GM12878 (cell line): ENCODE measurements around the gene PPP1R12B. TPM values are rescaled to one million over a fixed set of nuclear protein-coding genes. Genes with fewer than 3 reads are reported as not detected.

ENCODE experiments used
- ASH2L ChIP-seq: fragments of 300-600, 200-600 bp; sonication (generic); IDR thresholded peaks from 2 replicates; pipeline ENCODE4 v1.6.1; 2017; ENCODE audit warnings: low read depth, mild to moderate bottlenecking, borderline replicate concordance
- ATF7 ChIP-seq: fragments of 450-650 bp; IDR thresholded peaks from 2 replicates; pipeline ENCODE4 v1.6.1; 2016; ENCODE audit warnings: low read depth, mild to moderate bottlenecking
- CBX5 ChIP-seq: sonication (generic); IDR thresholded peaks from 2 replicates; pipeline ENCODE4 v1.6.1; 2016; ENCODE audit warnings: low read depth, moderate library complexity, mild to moderate bottlenecking, inconsistent platforms
- CREB1 ChIP-seq: IDR thresholded peaks from 2 replicates; pipeline ENCODE4 v1.6.1; 2012; ENCODE audit warnings: low read depth, mild to moderate bottlenecking, inconsistent platforms
- EP300 ChIP-seq, 2 experiments: fragments of 150-350 bp in 1 of 2; IDR thresholded peaks; 2 replicates each; pipeline ENCODE4 v1.6.1; 2011 to 2012; ENCODE audit warnings: low read depth in 2 of 2, low read length in 2 of 2, borderline replicate concordance in 1 of 2, improper control_type of control experiment in 1 of 2, inconsistent platforms in 1 of 2; ENCODE audit not compliant: control insufficient read depth in 1 of 2
- FOXK2 ChIP-seq: fragments of 450-650 bp; IDR thresholded peaks from 2 replicates; pipeline ENCODE4 v1.6.1; 2017; ENCODE audit warnings: mild to moderate bottlenecking, moderate library complexity
- IKZF1 ChIP-seq: fragments of 450-650 bp; conservative IDR thresholded peaks from 2 replicates; pipeline ENCODE4 v1.6.1; 2017; ENCODE audit warnings: antibody characterized with exemption, mild to moderate bottlenecking
- KLF5 ChIP-seq: fragments of 450-650 bp; IDR thresholded peaks from 2 replicates; pipeline ENCODE4 v1.6.1; 2014; ENCODE audit warnings: mild to moderate bottlenecking; ENCODE audit not compliant: partially characterized antibody
- MYB ChIP-seq: fragments of 150-350 bp; IDR thresholded peaks from 2 replicates; pipeline ENCODE4 v1.6.1; 2014; ENCODE audit warnings: mild to moderate bottlenecking, low read depth, low read length, borderline replicate concordance
- NFIC ChIP-seq: IDR thresholded peaks from 2 replicates; pipeline ENCODE4 v1.6.1; 2012; ENCODE audit warnings: low read depth, mild to moderate bottlenecking, inconsistent platforms, low read length, moderate library complexity
- RCOR1 ChIP-seq: conservative IDR thresholded peaks from 2 replicates; pipeline ENCODE4 v1.6.1; 2012; ENCODE audit warnings: low read depth, low read length, improper control_type of control experiment
- RELA ChIP-seq: fragments of 450-650 bp; IDR thresholded peaks from 2 replicates; pipeline ENCODE4 v1.8.0; 2014; ENCODE audit warnings: borderline replicate concordance; ENCODE audit not compliant: partially characterized antibody
- RUNX3 ChIP-seq: IDR thresholded peaks from 2 replicates; pipeline ENCODE4 v1.6.1; 2012; ENCODE audit warnings: low read length, inconsistent platforms
- SKIL ChIP-seq: fragments of 450-650 bp; IDR thresholded peaks from 2 replicates; pipeline ENCODE4 v1.6.1; 2017; ENCODE audit warnings: mild to moderate bottlenecking, low read depth, inconsistent platforms; ENCODE audit not compliant: poor library complexity, severe bottlenecking
- TAF1 ChIP-seq: IDR thresholded peaks from 2 replicates; pipeline ENCODE4 v1.6.1; 2011; ENCODE audit warnings: mild to moderate bottlenecking, low read depth, low read length, borderline replicate concordance
- TARDBP ChIP-seq: IDR thresholded peaks from 2 replicates; pipeline ENCODE4 v1.6.1; 2016; ENCODE audit warnings: borderline replicate concordance
- TCF12 ChIP-seq: IDR thresholded peaks from 2 replicates; pipeline ENCODE4 v1.6.1; 2011; ENCODE audit warnings: low read depth, mild to moderate bottlenecking, low read length
- TCF7 ChIP-seq: IDR thresholded peaks from 2 replicates; pipeline ENCODE4 v1.6.1; 2014; ENCODE audit warnings: antibody characterized with exemption, borderline replicate concordance
- ZBED1 ChIP-seq: IDR thresholded peaks from 2 replicates; pipeline ENCODE4 v1.6.1; 2016; ENCODE audit warnings: borderline replicate concordance
- ZNF687 ChIP-seq: fragments of 450-650 bp; IDR thresholded peaks from 2 replicates; pipeline ENCODE4 v1.6.1; 2017; ENCODE audit warnings: mild to moderate bottlenecking, moderate library complexity
- polyA plus RNA-seq, 11 experiments: library from polyadenylated mRNA; depleted of rRNA in 4 of 11; unstranded in 6 of 11; stranded (reverse) in 5 of 11; fragments of >200 nt; fragmentation: Nextera tagmentation in 4 of 11; fragmentation: Illumina TruSeq in 1 of 11; extraction: Ambion mirVana in 4 of 11; extraction: Trizol in 1 of 11; gene quantifications; 1 replicate in 1 of 11; 2 replicates in 10 of 11; pipeline versions ENCODE4 v1.2.1 to v1.2.3, GENCODE V29; 2011 to 2016; ENCODE audit warnings: inconsistent platforms in 2 of 11, missing spikeins in 2 of 11, low read depth in 1 of 11
- total RNA-seq, 4 experiments: library from RNA; depleted of rRNA in 3 of 4; stranded (reverse); fragments of >200 nt in 3 of 4; fragmentation: Illumina TruSeq in 1 of 4; extraction: Trizol in 1 of 4; gene quantifications; 2 replicates each; pipeline versions ENCODE4 v1.2.1 to v1.2.3, GENCODE V29; 2013 to 2021
- TF ChIP-seq, protein P1 (sequence below): fragments of 450-650 bp; IDR thresholded peaks from 2 replicates; pipeline ENCODE4 v1.6.1; 2017; ENCODE audit warnings: borderline replicate concordance
- TF ChIP-seq, protein P2 (sequence below): fragments of 450-650 bp; IDR thresholded peaks from 2 replicates; pipeline ENCODE4 v1.6.1; 2016; ENCODE audit warnings: mild to moderate bottlenecking

PPP1R12B gene
- total and polyA plus RNA-seq, 10 of the 15 experiments (the other 5 are each of a cell fraction or from before 2014, with no cell fraction given), result 0.29 to 9.4 (median 4.7) TPM

DNA sequence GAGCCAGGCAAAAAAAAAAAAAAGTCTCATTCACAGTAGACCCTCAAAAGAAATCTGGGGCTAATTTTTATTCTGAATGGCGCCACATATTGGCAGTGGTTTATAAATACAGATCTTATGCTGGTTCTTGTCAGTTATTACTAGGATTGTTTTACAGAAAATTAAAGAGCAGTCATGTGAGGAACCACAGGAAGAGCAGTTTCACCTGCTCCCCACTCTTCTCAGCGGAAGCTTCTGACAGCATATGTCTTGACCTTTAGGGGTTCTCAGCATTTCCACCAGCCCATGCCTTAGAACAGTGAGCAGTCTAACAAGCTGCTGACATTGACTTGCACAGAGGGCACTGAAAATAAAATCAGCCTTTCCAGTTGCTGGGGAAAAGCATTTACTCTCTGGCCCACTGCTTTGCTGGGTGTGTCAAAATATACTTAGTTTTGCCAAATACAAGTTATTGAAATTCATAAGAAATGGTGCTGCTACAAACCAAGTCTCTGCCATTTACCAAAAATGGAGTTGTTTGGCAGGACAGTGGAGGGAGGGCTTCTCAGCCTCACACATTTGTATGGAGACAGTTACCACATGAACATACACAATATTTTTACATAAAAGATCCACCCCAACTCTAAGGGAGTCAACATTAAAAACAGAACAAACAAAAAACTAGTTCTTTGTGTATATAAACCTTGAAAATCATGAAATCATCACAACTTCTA is 217.5 kb downstream of the PPP1R12B start (continued):
- TF ChIP-seq EP300 (IDR thresholded peaks at IDR 0.05; ENCODE audit: borderline replicate concordance in 1 of 2, control insufficient read depth in 1 of 2, low read depth in 2 of 2, low read length in 2 of 2), result no peak
- 0 out of 2 replicates have a peak, but pooled peaks have one; percentile 33 for TF ChIP-seq ZNF687
- TF ChIP-seq KLF5, result no peak
- no peak for TF ChIP-seq CREB1
- TF ChIP-seq RCOR1, result no peak
- no peak for TF ChIP-seq ZBED1
- no peak for TF ChIP-seq RELA
- TF ChIP-seq MYB, result no peak
- TF ChIP-seq FOXK2, result no peak
- TF ChIP-seq TARDBP, result no peak
- TF ChIP-seq, protein P1, sequence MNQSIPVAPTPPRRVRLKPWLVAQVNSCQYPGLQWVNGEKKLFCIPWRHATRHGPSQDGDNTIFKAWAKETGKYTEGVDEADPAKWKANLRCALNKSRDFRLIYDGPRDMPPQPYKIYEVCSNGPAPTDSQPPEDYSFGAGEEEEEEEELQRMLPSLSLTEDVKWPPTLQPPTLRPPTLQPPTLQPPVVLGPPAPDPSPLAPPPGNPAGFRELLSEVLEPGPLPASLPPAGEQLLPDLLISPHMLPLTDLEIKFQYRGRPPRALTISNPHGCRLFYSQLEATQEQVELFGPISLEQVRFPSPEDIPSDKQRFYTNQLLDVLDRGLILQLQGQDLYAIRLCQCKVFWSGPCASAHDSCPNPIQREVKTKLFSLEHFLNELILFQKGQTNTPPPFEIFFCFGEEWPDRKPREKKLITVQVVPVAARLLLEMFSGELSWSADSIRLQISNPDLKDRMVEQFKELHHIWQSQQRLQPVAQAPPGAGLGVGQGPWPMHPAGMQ, result no peak
- TF ChIP-seq ATF7, result no peak
- TF ChIP-seq TCF12, result 0 out of 2 replicates have a peak, but pooled peaks have one; percentile 47
- TF ChIP-seq CBX5, result no peak
- no peak for TF ChIP-seq ASH2L
- TF ChIP-seq TCF7, result no peak
- TF ChIP-seq IKZF1, result peak; percentile 30; the same call in 1 of the 2 replicates
- TF ChIP-seq, protein P2, sequence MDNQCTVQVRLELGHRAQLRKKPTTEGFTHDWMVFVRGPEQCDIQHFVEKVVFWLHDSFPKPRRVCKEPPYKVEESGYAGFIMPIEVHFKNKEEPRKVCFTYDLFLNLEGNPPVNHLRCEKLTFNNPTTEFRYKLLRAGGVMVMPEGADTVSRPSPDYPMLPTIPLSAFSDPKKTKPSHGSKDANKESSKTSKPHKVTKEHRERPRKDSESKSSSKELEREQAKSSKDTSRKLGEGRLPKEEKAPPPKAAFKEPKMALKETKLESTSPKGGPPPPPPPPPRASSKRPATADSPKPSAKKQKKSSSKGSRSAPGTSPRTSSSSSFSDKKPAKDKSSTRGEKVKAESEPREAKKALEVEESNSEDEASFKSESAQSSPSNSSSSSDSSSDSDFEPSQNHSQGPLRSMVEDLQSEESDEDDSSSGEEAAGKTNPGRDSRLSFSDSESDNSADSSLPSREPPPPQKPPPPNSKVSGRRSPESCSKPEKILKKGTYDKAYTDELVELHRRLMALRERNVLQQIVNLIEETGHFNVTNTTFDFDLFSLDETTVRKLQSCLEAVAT, result no peak
- no peak for TF ChIP-seq TAF1
- no peak for TF ChIP-seq SKIL
- peak; percentile 65 for TF ChIP-seq NFIC
- peak; percentile 81 for TF ChIP-seq RUNX3
